HG03432 (cell line): Measurements from ENCODE around the gene LILRB4.
"Not testable (repeated sequence)": the region's sequence is repeated elsewhere in the genome, so short reads cannot be mapped to it uniquely, and the experiment has no call there.

Experiments used
- ATAC-seq: cut with Tn5 transposase; IDR thresholded peaks from one replicate; pipeline ENCODE4 v1.9.1; 2021; ENCODE audit warnings: mild to moderate bottlenecking, moderate library complexity; ENCODE audit not compliant: unreplicated experiment

LILRB4 gene

DNA sequence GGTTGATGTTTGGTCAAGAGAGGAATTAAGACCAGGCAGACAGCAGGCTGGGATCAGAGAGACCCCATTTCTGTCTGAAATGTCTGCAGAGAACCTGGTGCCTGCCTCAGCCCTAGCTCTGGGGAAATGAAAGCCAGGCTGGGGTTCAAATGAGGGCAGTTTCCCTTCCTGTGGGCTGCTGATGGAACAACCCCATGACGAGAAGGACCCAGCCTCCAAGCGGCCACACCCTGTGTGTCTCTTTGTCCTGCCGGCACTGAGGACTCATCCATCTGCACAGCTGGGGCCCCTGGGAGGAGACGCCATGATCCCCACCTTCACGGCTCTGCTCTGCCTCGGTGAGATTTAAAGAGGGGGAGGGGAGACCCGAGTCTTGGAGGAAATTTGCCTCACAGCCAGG lies at the start of gene LILRB4:
Gene LILRB4 (plus strand): TSS at position 256 of the 400 bp plus-strand sequence. CDS start 49 bp downstream, at position 305.
- ATAC-seq: no peak

GRCh38 chr19:54614726-54615125 lies 48.1 kb upstream of the LILRB4 start:
- ATAC-seq: no peak

GRCh38 chr19:54616057-54616456 lies 46.7 kb upstream of the LILRB4 start:
- peak; percentile 38 for ATAC-seq

- peak; percentile 80 for ATAC-seq
These were observed 45.8 kb upstream of the LILRB4 start for GRCh38 chr19:54616821-54617560.

DNA sequence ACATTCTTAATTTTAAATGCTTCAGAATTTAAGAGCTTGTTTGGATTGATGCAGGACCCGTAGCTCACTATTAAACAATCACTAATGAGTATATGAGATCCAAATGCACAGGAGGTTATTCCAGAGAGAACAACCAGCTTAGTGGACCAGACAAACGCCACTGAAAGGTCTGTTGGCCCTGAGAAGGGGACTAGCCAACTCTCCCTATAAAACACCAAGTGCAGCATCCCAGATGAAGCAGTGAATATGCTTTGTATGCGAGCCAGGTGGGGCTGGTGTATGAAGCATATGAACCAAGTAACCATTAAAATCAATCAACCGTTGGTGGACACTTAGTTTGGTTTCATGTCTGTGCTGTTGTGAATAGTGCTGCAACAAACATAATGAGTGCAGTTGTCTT lies 42.3 kb upstream of the LILRB4 start:
- ATAC-seq: no peak

- ATAC-seq: no peak
These were observed 40.4 kb upstream of the LILRB4 start for GRCh38 chr19:54622431-54622830.

DNA sequence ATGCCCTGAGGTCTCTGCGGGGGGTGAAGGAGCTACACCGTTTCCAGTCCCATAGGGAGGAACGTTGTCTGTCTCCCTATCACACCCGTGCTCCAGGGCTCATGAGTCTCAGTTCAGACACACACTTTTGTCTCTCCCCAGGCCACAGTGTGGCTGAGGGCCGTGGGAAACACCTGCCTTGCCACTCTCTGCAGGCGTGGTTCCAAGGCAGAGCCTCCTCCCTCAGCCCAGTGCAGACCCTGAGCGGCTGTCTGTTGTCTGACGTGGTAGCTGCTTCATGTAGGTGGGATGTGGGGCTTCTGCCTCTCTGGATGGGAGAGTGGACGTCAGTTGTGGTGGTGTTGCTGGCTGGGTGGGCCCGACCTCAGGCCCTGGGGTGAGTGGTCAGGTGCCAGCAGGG lies 38.6 kb upstream of the LILRB4 start:
- peak; percentile 22 for ATAC-seq

GRCh38 chr19:54624934-54625730 lies 37.7 kb upstream of the LILRB4 start:
- ATAC-seq: peak; percentile 46

- ATAC-seq: no peak
These were observed 36.0 kb upstream of the LILRB4 start for GRCh38 chr19:54626757-54627156.

- not testable (repeated sequence) for ATAC-seq
These were observed 34.9 kb upstream of the LILRB4 start for GRCh38 chr19:54627912-54628311.

DNA sequence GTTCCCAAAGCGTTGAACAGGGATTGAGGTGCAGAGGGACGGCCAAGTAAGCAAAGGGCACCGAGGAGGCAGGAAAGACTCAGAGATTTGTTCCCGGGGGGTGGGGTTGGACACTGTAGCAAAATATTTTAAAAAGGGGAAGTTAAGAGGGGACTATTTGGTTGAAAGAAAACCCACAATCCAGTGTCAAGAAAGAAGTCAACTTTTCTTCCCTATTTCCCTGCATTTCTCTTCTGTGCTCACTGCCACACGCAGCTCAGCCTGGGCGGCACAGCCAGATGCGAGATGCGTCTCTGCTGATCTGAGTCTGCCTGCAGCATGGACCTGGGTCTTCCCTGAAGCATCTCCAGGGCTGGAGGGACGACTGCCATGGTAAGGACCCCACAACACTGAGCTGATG lies 32.5 kb upstream of the LILRB4 start, which contains the start of gene LILRB1:
Gene LILRB1 (plus strand): TSS at position 223 of the 400 bp plus-strand sequence. CDS start 590 bp downstream, outside the sequence.
- ATAC-seq: not testable (repeated sequence)

- no peak for ATAC-seq
These were observed 32.0 kb upstream of the LILRB4 start for GRCh38 chr19:54630782-54631181.

GRCh38 chr19:54631489-54632337 lies 31.1 kb upstream of the LILRB4 start:
- not testable (repeated sequence) for ATAC-seq

GRCh38 chr19:54632517-54632916 lies 30.3 kb upstream of the LILRB4 start:
- ATAC-seq: not testable (repeated sequence)

GRCh38 chr19:54633401-54633800 lies 29.4 kb upstream of the LILRB4 start:
- no peak for ATAC-seq

DNA sequence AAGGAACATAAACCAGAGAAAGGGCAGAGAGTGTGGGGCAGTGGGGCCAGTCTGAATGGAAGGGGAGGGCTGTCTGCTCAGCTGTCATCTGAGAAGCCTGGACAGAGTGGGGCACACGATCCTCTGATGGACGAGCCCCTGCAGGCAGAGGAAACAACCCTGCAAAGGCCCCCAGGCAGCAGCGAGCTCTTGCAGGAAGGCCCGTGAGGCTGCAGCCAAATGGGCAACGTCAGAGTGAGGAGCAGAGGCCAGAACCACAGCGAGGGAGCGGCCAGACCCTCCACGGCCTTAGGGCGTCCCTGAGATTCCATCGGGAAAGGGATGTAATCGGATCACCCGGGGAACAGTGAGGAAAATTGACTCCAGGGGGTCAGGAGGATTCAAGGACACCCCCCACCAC lies 26.7 kb upstream of the LILRB4 start:
- not testable (repeated sequence) for ATAC-seq

GRCh38 chr19:54638683-54639082 lies 24.1 kb upstream of the LILRB4 start:
- no peak for ATAC-seq

- not testable (repeated sequence) for ATAC-seq
These were observed 19.8 kb upstream of the LILRB4 start for GRCh38 chr19:54642953-54643352.

DNA sequence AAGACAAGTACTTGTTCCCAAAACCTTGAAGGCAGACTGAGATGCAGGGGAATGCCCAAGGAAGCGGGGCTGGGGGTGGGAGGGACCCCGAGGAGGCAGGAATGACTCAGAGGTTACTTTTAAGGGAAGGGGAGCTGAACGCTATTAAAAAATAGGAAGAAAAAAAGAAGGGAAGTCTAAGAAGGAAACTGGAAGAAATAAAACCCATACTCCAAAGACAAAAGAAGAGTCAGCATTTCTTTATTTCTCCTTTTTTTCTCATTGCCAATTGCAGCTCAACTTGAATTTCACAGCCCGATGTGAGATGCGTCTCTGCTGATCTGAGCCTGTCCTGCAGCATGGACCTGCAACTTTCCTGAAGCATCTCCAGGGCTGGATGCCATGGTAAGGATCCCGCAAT lies 19.2 kb upstream of the LILRB4 start:
- not testable (repeated sequence) for ATAC-seq

- no peak for ATAC-seq
These were observed 18.7 kb upstream of the LILRB4 start for GRCh38 chr19:54644056-54644455.

DNA sequence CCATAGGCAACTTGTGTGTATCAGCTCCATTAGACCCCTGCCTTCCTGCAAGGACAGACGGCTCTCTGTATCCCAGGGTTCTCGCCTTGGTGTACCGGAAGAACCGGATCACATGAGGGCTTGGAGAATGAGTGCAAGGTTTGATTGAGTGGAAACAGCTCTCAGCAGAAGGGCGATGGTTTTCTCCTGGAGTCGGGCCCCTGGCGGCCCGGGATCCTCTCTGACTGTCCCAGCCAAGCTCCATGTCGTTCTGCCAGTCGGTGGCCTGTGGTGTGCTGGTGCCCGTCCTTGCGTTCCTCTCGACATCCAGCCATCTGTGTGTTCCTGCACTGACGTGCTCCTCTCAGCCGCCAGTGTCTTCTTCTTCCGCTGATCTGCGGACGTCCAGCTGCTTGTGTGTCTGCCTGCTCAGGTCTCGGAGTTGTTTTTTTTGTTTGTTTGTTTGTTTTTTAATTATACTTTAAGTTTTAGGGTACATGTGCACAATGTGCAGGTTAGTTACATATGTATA lies 16.4 kb upstream of the LILRB4 start:
- ATAC-seq: no peak
